GM18517 (cell line): ENCODE measurements around the gene RPRD1A.
"Not testable (repeated sequence)": the region's sequence is repeated elsewhere in the genome, so short reads cannot be mapped to it uniquely, and the experiment has no call there.

ENCODE experiments used
- ATAC-seq: cut with Tn5 transposase; IDR thresholded peaks from one replicate; pipeline ENCODE4 v1.9.1; 2021; ENCODE audit warnings: mild to moderate bottlenecking, moderate library complexity; ENCODE audit not compliant: unreplicated experiment

The RPRD1A gene, protein sequence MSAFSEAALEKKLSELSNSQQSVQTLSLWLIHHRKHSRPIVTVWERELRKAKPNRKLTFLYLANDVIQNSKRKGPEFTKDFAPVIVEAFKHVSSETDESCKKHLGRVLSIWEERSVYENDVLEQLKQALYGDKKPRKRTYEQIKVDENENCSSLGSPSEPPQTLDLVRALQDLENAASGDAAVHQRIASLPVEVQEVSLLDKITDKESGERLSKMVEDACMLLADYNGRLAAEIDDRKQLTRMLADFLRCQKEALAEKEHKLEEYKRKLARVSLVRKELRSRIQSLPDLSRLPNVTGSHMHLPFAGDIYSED

DNA sequence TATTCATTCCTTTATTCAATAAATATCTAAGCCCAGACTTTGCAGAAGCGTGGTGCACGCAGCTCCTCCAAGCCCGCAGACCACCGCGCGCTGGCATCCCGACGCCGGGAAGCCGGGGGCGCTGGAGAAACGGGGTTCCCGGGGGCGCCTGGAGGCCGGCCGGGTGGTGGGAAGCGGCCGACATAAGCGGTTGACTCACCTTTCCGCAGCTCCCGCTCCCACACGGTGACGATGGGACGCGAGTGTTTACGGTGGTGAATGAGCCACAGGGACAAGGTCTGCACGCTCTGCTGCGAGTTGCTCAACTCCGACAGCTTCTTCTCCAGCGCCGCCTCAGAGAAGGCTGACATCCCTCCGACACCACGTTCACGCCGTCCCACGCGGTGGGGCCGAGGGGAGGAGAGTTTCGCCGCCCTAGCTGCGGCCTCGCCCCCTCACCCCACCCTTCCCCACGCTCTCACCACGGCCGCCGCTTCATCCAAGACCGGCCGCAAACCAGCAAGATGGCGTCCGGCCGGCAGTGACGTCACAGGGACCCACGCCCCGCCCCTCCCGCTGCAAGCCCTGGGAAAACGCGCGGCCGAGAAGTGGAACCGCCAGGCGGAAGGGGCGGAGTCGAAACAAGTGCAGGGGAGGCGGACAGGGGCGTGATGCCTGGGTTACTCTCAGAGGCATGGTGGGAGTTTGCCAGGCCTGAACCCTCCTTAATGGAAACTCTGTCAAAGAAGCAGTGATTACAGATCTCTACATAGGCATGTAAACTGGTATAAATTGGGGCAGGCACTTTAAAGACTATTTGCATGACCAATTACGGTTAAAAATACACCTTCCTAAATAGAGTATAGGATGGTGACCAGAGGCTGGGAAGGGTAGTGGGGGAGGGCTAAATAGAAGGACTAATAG, at the start of gene RPRD1A:
Gene RPRD1A (minus strand): TSS at position 505 of the 903 bp plus-strand sequence. CDS start 155 bp downstream, at position 350.
- ATAC-seq = peak; percentile 92

DNA sequence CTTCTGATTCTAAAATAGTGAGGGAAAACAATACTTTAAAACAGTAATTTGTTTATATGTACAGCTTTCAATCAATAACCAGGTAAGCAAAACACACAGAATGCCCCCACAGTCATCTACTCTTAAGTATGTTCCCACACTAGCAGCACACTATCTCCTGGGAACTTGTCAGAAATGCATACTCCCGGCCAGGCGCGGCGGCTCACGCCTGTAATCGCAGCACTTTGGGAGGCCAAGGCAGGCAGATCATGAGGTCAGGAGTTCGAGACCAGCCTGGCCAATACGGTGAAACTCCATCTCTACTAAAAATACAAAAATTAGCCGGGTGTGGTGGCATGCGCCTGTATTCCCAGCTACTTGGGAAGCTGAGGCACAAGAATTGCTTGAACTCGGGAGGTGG, 49.4 kb upstream of the RPRD1A start:
- not testable (repeated sequence) for ATAC-seq

DNA sequence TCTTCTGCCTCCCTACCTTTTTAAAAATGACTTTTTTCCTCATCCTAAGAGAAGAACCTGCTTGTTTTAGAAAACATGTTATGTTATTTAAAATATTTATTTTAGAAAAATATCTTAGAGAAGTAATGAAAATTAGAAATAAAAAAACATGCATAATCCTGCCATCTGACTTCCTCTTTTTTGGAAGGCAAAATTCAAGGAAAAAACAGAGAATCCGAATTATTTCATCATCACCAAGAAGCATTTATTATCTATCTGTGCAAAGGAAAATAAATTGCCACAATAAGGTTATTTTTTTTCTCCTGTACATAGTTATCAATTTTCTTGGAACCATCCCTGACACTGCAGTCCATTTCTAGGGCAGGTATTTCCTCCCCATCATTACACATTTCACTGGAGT, 47.4 kb upstream of the RPRD1A start:
- no peak for ATAC-seq

DNA sequence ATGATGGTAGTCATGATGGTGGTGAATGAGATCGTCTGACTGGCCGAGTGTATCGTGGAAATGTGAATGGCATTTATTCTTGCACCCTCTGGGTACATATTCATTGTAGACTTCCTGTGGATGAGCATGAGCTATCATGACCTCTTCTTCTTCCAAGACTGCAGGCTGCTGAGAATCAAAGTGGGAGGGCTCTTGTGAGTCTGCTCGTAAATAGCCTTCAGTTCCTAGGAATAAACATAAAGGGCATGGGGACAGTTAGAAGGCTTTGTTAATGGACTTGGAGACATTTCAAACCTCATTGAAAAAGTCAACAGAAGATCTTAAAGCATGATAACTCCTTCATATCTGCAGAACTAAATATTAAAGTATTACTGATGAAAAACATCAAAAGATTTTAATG, 46.9 kb upstream of the RPRD1A start:
- no peak for ATAC-seq

DNA sequence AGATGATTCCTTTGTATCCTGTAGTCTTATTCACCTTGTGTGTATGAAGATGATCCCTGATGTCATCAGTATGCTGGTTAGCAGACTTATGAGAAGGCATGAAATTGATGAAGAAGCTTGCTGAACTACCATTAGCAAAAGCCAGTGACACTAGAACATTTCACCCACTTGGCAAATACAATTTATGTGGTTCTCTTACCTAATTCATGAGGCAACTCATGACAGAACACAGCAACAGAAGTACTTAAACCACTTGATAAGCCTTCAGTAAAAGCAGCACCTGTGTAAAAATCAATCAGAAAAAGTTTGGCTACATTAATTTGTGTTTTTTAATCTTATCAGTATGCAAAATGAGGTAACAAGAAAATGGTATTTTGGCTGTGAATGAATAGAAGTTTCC, 44.9 kb upstream of the RPRD1A start:
- no peak for ATAC-seq

DNA sequence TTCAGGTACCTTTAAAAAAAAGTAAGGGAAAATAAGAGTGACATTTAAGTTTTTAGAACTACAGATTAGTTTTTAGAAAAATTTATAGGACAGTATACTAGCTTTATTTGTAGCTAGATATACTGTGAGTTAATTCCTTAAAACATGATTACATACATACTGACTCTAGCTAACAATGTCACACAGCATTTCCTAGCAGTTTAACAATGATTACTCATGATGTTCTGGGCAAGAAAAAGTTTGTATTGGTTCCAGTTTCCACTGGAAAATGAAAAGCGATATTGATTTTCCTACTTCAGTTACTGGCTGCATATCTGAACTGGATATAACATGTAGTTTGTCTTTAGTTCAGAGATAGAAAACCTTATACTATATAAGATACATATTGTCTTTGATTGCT, 42.4 kb upstream of the RPRD1A start:
- no peak for ATAC-seq

DNA sequence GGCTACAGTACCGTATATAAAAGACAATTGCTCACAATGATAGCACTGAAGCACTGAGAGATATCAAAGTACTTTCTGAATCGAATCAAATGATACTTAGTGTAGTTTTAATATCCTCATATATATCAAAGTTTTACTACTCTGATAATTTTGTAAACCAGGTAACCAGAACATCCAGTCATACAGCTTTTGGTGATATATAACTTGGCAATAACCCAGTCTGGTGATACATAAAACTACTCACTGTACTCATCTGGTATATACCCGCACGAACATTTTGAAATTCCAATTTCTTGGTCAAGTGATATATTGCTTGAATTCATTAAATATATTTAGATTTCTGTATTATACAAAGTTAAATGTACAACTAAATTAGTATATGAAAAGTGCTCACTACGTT, 41.2 kb upstream of the RPRD1A start:
- no peak for ATAC-seq

DNA sequence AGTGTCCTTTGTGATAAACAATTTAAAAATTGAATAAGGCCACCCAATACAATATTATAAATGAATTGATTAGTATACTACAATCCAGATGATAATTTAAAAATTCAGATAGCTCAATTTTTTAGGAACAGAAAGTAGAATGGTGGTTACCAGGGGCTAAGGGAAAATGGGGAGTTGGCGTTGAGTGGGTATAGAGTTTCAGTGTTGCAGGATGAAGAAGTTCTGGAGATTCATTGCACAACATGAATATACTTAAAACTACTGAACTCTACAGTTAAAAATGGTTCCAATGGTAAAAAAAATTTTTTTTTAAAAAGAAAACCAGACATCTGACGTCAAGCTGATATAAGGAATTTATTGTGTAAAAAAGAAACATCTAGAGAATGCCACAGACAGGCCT, 40.8 kb upstream of the RPRD1A start:
- ATAC-seq = no peak

DNA sequence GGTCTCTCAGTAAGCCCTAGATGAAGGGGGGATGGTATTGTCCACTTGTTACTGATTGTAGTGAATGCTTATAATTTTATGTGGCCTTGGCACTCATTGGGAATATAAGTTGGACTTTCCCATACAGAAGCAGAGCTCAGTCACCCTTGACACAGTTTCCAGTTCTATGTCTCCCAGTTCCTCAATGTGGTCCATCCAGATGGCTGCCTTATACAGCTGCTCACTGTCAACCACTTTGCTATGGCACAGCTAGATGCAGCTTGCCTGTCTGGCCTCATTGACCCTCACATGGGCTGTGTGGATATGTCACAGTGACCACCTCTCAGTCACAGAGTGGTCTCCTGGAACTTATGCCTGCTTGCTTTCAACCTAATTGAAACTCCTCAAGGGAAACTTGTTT, 40.1 kb upstream of the RPRD1A start:
- ATAC-seq = no peak

DNA sequence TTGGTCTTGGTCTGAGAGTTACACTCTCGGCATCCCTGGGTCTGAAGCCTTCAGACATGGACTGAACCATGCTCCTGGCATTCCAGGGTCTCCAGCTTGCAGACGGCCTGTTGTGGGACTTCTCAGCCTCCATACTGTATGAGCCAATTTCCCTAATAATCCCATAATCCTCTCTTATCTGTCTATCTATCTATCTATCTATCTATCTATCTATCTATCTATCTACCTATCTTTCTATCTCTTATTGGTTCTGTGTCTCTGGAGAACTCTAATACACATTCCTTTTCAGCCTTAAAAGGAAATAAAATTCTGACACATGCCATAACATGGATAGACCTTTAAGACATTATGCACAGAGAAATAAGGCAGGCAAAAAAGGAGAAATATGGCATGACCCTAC, 37.4 kb upstream of the RPRD1A start:
- ATAC-seq = no peak

DNA sequence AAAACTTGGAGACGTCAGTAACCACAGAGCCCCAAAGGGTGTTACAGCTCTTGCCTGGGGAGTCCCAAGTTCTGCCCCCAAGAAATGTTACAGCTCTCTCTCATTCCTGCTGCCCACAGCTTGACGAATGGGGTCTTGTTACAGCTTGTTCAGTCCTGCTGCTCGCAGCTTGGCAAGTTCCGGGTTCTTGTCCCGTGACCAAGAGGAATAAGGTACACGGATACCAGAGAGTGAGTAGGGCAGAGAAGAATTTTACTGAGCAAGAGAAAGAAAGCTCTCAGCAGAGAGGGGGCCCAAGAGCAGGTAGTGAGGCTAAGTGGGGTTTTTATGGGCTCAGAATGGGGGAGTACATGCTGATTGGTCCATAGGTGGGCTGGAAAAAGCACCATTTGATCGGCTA, 34.6 kb upstream of the RPRD1A start:
- no peak for ATAC-seq

DNA sequence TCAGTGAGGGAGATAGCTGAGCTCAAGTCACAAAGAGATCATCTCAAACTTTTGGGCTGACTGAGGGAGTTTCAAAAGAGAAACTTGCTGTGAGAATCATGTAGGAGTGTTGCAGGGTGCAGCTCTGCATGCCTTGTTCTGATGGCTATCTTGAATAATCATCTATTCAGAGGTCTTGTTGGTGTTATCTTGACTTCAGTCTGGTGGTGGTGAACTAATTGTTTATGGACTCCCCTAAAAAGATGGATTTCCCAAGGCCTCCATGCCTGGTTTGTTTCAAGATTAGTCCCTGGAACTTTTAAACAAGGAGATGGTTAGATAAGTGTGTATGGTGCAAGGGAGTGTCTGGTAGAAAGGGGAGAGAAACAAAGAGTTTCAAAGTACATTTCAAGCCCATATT, 32.0 kb upstream of the RPRD1A start:
- ATAC-seq = no peak

DNA sequence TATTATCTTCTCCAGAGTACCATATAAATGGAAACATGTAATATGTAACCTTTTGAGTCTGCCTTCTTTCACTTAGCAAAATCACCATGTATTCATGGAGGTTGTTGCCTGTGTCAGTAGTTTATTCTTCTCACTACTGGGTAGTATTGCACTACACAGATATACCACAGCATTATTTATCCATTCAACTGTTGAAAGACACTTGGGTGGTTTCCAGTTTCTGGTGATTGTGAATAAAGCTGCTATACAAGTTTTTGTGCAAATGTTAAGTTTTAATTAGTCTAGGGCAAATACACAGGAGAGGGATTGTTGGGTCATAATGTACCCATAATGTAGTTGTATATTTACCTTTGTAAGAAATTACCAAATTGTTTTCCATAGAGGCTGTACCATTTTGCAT, 29.6 kb upstream of the RPRD1A start:
- no peak for ATAC-seq

DNA sequence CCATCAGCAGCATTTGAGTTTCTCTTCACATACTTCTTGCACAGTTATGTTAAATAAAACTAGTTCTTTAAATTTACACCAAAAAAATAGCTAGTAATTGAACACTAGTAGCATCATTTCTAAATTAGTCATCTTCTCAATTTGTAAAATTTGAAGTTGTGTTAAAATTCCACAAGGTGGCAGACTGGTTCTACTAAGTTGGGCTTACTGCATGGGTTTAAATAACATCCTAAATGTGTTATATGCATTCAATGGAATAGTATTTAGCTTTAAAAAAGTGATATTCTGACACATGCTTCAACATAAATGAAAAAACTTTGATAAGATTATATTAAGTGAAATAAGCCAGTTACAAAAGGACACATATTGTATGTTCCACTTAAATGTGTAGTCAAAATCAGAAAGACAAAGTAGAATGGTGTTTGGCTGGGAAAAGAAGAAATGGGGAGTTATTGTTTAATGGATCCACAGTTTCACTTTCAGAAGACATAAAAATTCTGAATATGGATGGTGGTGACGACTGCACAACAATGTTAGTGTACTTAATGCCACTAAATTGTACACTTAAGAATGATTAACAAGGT, 28.7 kb upstream of the RPRD1A start:
- ATAC-seq = no peak

DNA sequence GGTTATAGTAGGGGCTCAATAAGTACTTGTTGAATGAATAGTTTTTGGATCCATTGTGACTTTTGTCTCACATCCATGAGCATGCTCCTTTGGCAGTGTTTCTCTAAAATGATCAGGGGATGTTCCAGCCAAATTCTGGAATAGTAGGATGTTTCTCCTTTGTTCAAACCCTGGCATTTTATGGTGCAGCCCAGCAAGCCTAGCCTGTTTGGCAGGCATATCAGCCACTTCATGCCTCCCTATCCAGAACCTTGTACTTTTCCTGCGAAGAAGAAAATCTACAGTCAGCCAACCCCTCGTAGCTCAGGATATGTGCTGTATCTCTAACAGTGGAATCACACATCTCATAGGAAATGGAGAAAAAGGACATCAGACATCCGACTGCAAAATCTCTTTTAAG, 27.1 kb upstream of the RPRD1A start:
- no peak for ATAC-seq

DNA sequence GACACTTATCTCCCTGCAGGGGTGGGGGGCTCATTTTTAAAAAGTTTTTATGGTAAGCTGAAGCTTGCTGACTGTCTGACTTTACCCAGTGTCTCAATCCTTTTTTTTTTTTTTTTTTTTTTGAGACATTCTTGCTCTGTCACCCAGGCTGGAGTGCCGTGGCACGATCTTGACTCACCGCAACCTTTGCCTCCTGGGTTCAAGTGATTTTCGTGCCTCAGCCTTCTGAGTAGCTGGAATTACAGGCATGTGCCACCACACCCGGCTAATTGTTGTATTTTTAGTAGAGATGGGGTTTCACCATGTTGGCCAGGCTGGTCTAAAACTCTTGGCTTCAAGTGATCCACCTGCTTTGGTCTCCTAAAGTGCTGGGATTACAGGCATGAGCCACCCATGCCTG, 24.8 kb upstream of the RPRD1A start:
- ATAC-seq = not testable (repeated sequence)

DNA sequence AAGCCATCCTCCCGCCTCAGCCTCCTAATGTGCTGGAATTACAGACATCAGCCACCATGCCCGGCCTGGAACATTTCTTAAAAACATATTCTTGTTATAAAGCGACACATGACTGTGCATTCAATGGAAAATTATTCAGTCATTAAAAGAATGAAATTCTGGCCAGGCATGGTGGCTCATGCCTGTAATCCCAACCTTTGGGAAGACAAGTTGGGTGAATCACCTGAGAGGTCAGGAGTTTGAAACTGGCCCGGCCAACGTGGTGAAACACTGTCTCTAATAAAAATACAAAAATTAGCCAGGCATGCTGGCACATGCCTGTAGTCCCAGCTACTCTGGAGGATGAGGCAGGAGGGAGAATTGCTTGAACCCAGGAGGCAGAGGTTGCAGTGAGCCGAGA, 21.6 kb upstream of the RPRD1A start:
- no peak for ATAC-seq

DNA sequence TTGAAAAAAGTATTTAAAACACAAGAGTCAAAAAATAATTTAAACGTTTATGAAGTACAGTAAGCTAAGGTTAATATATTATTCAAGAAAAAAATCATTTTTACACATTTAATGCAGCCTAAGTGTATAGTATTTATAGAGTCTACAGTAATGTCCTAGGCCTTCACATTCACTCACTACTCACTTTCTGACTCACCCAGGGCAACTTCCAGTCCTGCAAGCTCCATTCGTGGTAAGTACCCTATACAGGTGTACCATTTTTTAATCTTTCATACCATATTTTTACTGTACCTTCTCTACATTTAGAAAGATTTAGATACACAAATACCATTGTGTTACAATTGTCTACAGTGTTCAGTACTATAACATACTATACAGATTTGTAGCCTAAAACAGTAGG, 20.9 kb upstream of the RPRD1A start:
- no peak for ATAC-seq

DNA sequence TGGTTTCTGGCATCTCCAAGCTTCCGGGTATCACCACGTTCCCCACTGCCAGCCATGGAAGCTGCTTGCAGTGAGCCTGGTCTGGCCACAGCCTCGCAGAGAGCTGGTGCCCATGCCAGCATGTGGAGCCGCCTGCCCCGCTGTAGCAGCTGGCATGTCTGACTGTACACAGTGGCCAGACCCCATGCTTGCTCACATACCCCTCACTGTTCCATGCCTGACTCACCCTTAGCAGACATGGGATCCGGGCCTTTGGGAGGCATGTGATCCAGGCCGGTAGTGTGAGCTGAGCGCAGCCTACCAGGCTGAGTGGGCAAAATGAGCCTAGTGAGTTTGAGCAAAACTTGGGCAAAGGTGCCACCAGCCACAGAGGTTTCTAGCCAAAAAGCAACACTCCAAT, 18.8 kb upstream of the RPRD1A start:
- no peak for ATAC-seq

DNA sequence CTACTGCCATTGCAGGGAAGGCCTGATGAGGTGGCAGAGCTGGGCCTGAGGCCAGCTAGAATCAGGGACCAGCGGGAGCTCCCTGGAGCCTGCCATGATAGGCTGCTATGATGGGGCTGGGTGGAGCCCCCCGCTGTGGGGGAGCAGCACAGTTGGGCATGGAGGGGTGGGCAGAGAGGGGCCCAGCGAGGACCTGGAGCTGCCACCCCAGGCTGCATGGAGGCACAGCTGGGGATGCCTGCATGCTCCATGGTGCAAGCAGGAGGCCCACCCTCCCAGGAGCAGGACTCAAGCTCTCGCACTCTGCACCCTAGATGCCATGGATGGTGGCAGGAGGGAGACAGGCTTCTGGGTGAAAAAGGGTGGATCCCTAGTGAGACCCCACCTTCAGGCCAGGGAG, 17.8 kb upstream of the RPRD1A start:
- ATAC-seq = no peak

DNA sequence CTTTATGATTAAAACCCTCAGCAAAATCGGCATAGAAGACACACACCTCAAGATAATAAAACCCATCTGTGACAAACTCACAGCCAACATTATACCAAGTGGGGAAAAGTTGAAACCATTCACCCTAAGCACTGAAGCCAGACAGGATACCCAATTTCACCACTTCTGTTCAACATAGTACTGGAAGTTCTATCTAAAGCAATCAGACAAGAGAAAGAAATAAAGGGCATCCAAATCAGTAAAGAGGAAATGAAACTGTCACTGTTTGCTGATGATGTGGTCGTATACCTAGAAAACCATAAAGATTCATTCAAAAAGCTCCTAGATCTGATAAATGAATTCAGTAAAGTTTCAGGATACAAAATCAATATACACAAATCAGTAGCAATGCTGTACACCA, 16.4 kb upstream of the RPRD1A start:
- no peak for ATAC-seq

DNA sequence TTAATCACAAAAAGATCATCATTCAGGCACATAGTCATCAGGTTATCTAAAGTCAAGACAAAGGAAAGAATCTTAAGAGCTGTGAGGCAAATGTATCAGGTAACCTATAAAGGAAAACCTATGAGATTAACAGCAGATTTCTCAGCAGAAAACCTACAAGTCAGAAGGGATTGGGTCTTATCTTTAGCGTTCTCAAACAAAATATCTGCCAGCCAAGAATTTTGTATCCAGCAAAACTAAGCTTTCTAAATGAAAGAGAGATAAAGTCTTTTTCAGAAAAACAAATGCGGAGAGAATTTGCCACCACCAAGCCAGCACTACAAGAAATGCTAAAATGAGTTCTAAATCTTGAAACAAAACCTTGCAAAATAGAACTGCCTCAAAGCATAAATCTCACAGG, 13.8 kb upstream of the RPRD1A start:
- not testable (repeated sequence) for ATAC-seq
